ENCODE data around the gene IL23A. TPM values are rescaled to one million over a fixed set of nuclear protein-coding genes. Genes with fewer than 3 reads are reported as not detected.
"Not testable (repeated sequence)": the region's sequence is repeated elsewhere in the genome, so short reads cannot be mapped to it uniquely, and the experiment has no call there.

IL23A gene
- total RNA-seq, 3 donors from 2014 or later, result 0.88 TPM; not detected in 2

- H3K4me3 ChIP-seq, result no peak overlapping the region
- TF ChIP-seq POLR2AphosphoS5 (IDR thresholded peaks at IDR 0.05) (no peak), POLR2A (IDR thresholded peaks at IDR 0.05) (no peak)
- TF ChIP-seq, protein P1, sequence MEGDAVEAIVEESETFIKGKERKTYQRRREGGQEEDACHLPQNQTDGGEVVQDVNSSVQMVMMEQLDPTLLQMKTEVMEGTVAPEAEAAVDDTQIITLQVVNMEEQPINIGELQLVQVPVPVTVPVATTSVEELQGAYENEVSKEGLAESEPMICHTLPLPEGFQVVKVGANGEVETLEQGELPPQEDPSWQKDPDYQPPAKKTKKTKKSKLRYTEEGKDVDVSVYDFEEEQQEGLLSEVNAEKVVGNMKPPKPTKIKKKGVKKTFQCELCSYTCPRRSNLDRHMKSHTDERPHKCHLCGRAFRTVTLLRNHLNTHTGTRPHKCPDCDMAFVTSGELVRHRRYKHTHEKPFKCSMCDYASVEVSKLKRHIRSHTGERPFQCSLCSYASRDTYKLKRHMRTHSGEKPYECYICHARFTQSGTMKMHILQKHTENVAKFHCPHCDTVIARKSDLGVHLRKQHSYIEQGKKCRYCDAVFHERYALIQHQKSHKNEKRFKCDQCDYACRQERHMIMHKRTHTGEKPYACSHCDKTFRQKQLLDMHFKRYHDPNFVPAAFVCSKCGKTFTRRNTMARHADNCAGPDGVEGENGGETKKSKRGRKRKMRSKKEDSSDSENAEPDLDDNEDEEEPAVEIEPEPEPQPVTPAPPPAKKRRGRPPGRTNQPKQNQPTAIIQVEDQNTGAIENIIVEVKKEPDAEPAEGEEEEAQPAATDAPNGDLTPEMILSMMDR (IDR thresholded peaks at IDR 0.05), result no peak
- H3K27me3 ChIP-seq, result no peaks in the 10 kb centered on the region
- intact Hi-C loops (cut with DNase I; ENCODE audit: low total_unique reads), result no loop called here
- no peaks in the 10 kb centered on the region for H3K4me1 ChIP-seq
- peak overlapping the region; percentile 44 to 50 for H3K27ac ChIP-seq
- H3K36me3 ChIP-seq, result no peaks in the 10 kb centered on the region
- no peak for DNase-seq (ENCODE audit: low spot score in 2 of 2)
- no peaks in the 10 kb centered on the region for H3K9me3 ChIP-seq
These were observed 406 bp downstream of the IL23A start for GRCh38 chr12:56339158-56339422.

GRCh38 chr12:56341616-56342015 lies 2.9 kb downstream of the IL23A start:
- TF ChIP-seq, protein P1 (IDR thresholded peaks at IDR 0.05), result no peak
- no peak for TF ChIP-seq POLR2AphosphoS5 (IDR thresholded peaks at IDR 0.05)
- TF ChIP-seq POLR2A (IDR thresholded peaks at IDR 0.05), result no peak
- Histone ChIP-seq H3K9me3 (no peaks in the 10 kb centered on the region), H3K27me3 (no peaks in the 10 kb centered on the region), H3K4me3 (no peak overlapping the region), H3K27ac (no peak overlapping the region), H3K36me3 (no peaks in the 10 kb centered on the region), H3K4me1 (no peaks in the 10 kb centered on the region)
- intact Hi-C loops (cut with DNase I; ENCODE audit: low total_unique reads), result no loop called here
- DNase-seq (ENCODE audit: low spot score in 2 of 2), result no peak

DNA sequence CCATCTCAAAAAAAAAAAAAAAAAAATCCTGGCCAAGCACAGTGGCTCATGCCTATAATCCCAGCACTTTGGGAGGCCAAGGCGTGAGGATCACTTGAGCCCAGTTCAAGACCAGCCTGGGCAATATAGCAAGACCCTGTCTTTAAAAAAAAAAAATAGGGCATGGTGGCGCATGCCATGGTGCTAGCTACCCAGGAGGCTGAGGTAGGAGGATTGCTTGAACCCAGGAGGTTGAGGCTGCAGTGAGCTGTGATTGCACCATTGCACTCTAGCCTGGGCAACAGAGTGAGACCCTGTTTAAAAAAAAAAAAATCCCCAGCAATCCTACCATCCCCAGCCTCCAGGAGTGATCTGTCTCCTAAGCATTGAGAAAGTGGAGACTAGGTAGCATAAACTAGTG lies 3.6 kb downstream of the IL23A start:
- intact Hi-C loops (cut with DNase I; ENCODE audit: low total_unique reads); H3K4me1 ChIP-seq; H3K9me3 ChIP-seq; H3K4me3 ChIP-seq; H3K27ac ChIP-seq; H3K36me3 ChIP-seq; H3K27me3 ChIP-seq; DNase-seq (ENCODE audit: low spot score in 2 of 2): not testable (repeated sequence)

DNA sequence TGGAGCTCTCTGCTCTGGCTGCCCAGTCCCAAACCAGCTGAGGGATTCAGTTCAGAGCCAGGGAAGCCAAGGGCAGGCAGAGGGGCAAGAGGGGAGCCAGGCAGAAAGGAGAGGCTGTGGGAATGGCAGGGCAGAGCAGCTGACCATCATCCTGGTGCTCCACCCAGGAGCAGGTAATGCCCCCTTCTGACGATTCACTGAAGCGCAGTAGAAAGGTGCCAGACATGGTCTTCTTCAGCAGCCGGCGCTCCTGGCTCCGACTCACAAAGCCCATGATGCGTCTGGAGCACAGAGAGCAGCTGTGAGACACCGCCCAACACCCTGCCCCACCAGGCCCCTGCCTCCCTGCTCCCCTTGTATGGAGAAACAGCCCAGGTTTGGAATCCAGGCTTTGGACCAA lies 8.0 kb downstream of the IL23A start:
- no peak for TF ChIP-seq POLR2A (IDR thresholded peaks at IDR 0.05)
- TF ChIP-seq POLR2AphosphoS5 (IDR thresholded peaks at IDR 0.05), result no peak
- peaks cover 10% of the 10 kb centered on the region for H3K36me3 ChIP-seq
- H3K4me1 ChIP-seq, result no peaks in the 10 kb centered on the region
- no peaks in the 10 kb centered on the region for H3K27me3 ChIP-seq
- no peak for DNase-seq (ENCODE audit: low spot score in 2 of 2)
- no peaks in the 10 kb centered on the region for H3K9me3 ChIP-seq
- intact Hi-C loops (cut with DNase I; ENCODE audit: low total_unique reads), result no loop called here
- H3K27ac ChIP-seq, result no peak overlapping the region
- H3K4me3 ChIP-seq, result no peak overlapping the region

- H3K36me3 ChIP-seq; H3K27me3 ChIP-seq; H3K4me3 ChIP-seq; intact Hi-C loops (cut with DNase I; ENCODE audit: low total_unique reads); DNase-seq (ENCODE audit: low spot score in 2 of 2); H3K9me3 ChIP-seq; H3K27ac ChIP-seq; H3K4me1 ChIP-seq: not testable (repeated sequence)
These were observed 8.6 kb downstream of the IL23A start for GRCh38 chr12:56347255-56347654.

- peaks cover 10% of the 10 kb centered on the region for H3K36me3 ChIP-seq
- TF ChIP-seq POLR2A (IDR thresholded peaks at IDR 0.05) (no peak), POLR2AphosphoS5 (IDR thresholded peaks at IDR 0.05) (no peak)
- TF ChIP-seq, protein P1 (IDR thresholded peaks at IDR 0.05), result no peak
- no peak overlapping the region for H3K4me3 ChIP-seq
- no peaks in the 10 kb centered on the region for H3K27me3 ChIP-seq
- intact Hi-C loops (cut with DNase I; ENCODE audit: low total_unique reads), result no loop called here
- H3K4me1 ChIP-seq, result no peaks in the 10 kb centered on the region
- DNase-seq (ENCODE audit: low spot score in 2 of 2), result no peak
- no peak overlapping the region for H3K27ac ChIP-seq
- no peaks in the 10 kb centered on the region for H3K9me3 ChIP-seq
These were observed 10.1 kb downstream of the IL23A start for GRCh38 chr12:56348776-56349175.

GRCh38 chr12:56350662-56351061 lies 12.0 kb downstream of the IL23A start:
- Histone ChIP-seq H3K4me1 (no peaks in the 10 kb centered on the region), H3K9me3 (no peaks in the 10 kb centered on the region), H3K4me3 (no peak overlapping the region), H3K27me3 (no peaks in the 10 kb centered on the region), H3K27ac (no peak overlapping the region), H3K36me3 (peaks cover 11% of the 10 kb centered on the region)
- TF ChIP-seq POLR2A (IDR thresholded peaks at IDR 0.05) (no peak), POLR2AphosphoS5 (IDR thresholded peaks at IDR 0.05) (no peak)
- TF ChIP-seq, protein P1 (IDR thresholded peaks at IDR 0.05), result no peak
- no peak for DNase-seq (ENCODE audit: low spot score in 2 of 2)
- intact Hi-C loops (cut with DNase I; ENCODE audit: low total_unique reads), result no loop called here
